K562 (cell line): Measurements from ENCODE around the gene PHF21A. TPM values are rescaled to one million over a fixed set of nuclear protein-coding genes. Genes with fewer than 3 reads are reported as not detected.

ENCODE experiments used
- BRD4 ChIP-seq: fragments of 200-600 bp; sonication (generic); IDR thresholded peaks from 2 replicates; pipeline ENCODE4 v1.6.1; 2017; ENCODE audit warnings: inconsistent platforms
- C11orf30 ChIP-seq: fragments of 450-650 bp; IDR thresholded peaks from 2 replicates; pipeline ENCODE4 v1.6.1; 2016; ENCODE audit warnings: low read depth, mild to moderate bottlenecking
- CHD4 ChIP-seq: fragments of 200-600 bp; sonication (generic); IDR thresholded peaks from 3 replicates; pipeline ENCODE4 v1.6.1; 2012; ENCODE audit warnings: low read depth, mild to moderate bottlenecking, mixed read lengths, low read length, inconsistent platforms; ENCODE audit not compliant: insufficient read depth, insufficient replicate concordance, poor library complexity, severe bottlenecking
- NFE2 ChIP-seq: IDR thresholded peaks from 2 replicates; pipeline ENCODE4 v1.6.1; 2014; ENCODE audit warnings: antibody characterized with exemption, low read depth
- RNF2 ChIP-seq: sonication (generic); IDR thresholded peaks from 2 replicates; pipeline ENCODE4 v1.6.1; 2016
- RUNX1 ChIP-seq: sonication (generic); IDR thresholded peaks from 2 replicates; pipeline ENCODE4 v1.6.1; 2016; ENCODE audit warnings: antibody characterized with exemption, low read depth
- ZNF146 ChIP-seq: IDR thresholded peaks from one replicate; pipeline ENCODE4 v1.6.1; 2018; ENCODE audit warnings: missing compliant biosample characterization; ENCODE audit not compliant: unreplicated experiment
- ZNF274 ChIP-seq: IDR thresholded peaks from 2 replicates; pipeline ENCODE4 v1.6.1; 2011; ENCODE audit warnings: low read depth, mild to moderate bottlenecking, low read length, moderate library complexity, borderline replicate concordance
- ZNF584 ChIP-seq: fragments of 200-800 bp; sonication (Bioruptor generic); IDR thresholded peaks from 2 replicates; pipeline ENCODE4 v1.6.1; 2016; ENCODE audit warnings: low read depth, mild to moderate bottlenecking, missing genetic modification characterization, missing compliant biosample characterization
- polyA plus RNA-seq, 8 experiments: library from polyadenylated mRNA; depleted of rRNA in 4 of 8; stranded (reverse) in 5 of 8; unstranded in 3 of 8; fragments of >200 nt; fragmentation: Nextera tagmentation in 2 of 8; fragmentation: Illumina TruSeq in 1 of 8; extraction: Ambion mirVana in 2 of 8; extraction: Trizol in 1 of 8; gene quantifications; 2 replicates each; pipeline versions ENCODE4 v1.2.1 to v1.2.3, GENCODE V29; 2011 to 2014; ENCODE audit warnings: inconsistent platforms in 1 of 8, missing spikeins in 1 of 8
- total RNA-seq, 7 experiments: library from RNA; depleted of rRNA in 6 of 7; stranded (reverse); fragments of >200 nt in 6 of 7; fragmentation: Illumina TruSeq in 2 of 7; extraction: Trizol in 2 of 7; gene quantifications; 2 replicates each; pipeline versions ENCODE4 v1.2.1 to v1.2.3, GENCODE V29; 2011 to 2021; ENCODE audit warnings: low replicate concordance in 1 of 7
- TF ChIP-seq, protein P1 (sequence below): sonication (generic); formaldehyde crosslinking; IDR thresholded peaks from 2 replicates; pipeline ENCODE4 v1.8.0; 2022; ENCODE audit warnings: mild to moderate bottlenecking, missing genetic modification reagents

PHF21A gene
- total and polyA plus RNA-seq, 9 of the 15 experiments (the other 6 are each of a cell fraction or from before 2014, with no cell fraction given): 1.5 to 32.4 (median 10.7) TPM

DNA sequence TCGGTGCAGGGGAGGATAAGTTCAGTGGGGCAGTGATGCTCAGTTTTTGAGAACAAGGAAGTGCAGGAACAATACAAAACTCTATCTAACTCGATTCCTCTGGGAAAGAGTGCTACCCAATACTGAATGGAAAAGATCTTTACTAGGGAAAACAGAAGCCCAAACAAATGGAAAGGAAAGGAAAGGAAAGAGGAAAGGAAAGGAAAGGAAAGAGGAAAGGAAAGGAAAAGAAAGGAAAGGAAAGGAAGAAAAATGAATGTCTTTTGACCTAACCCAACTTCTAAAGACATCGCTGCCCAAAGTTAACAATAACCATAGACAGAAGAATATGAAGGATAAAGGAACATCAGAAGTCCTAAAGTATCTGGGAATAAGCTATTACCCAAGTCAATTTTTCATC is 41.6 kb downstream of the PHF21A start (continued):
- no peak for TF ChIP-seq BRD4
- no peak for TF ChIP-seq C11orf30
- TF ChIP-seq, protein P1, sequence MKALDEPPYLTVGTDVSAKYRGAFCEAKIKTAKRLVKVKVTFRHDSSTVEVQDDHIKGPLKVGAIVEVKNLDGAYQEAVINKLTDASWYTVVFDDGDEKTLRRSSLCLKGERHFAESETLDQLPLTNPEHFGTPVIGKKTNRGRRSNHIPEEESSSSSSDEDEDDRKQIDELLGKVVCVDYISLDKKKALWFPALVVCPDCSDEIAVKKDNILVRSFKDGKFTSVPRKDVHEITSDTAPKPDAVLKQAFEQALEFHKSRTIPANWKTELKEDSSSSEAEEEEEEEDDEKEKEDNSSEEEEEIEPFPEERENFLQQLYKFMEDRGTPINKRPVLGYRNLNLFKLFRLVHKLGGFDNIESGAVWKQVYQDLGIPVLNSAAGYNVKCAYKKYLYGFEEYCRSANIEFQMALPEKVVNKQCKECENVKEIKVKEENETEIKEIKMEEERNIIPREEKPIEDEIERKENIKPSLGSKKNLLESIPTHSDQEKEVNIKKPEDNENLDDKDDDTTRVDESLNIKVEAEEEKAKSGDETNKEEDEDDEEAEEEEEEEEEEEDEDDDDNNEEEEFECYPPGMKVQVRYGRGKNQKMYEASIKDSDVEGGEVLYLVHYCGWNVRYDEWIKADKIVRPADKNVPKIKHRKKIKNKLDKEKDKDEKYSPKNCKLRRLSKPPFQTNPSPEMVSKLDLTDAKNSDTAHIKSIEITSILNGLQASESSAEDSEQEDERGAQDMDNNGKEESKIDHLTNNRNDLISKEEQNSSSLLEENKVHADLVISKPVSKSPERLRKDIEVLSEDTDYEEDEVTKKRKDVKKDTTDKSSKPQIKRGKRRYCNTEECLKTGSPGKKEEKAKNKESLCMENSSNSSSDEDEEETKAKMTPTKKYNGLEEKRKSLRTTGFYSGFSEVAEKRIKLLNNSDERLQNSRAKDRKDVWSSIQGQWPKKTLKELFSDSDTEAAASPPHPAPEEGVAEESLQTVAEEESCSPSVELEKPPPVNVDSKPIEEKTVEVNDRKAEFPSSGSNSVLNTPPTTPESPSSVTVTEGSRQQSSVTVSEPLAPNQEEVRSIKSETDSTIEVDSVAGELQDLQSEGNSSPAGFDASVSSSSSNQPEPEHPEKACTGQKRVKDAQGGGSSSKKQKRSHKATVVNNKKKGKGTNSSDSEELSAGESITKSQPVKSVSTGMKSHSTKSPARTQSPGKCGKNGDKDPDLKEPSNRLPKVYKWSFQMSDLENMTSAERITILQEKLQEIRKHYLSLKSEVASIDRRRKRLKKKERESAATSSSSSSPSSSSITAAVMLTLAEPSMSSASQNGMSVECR (CRISPR knock-in tag): no peak
- TF ChIP-seq ZNF146: no peak
- TF ChIP-seq RNF2: no peak
- TF ChIP-seq ZNF274: no peak
- TF ChIP-seq RUNX1: no peak
- TF ChIP-seq NFE2: no peak
- no peak for TF ChIP-seq CHD4
- TF ChIP-seq ZNF584 (CRISPR knock-in tag): no peak
